OCI-LY7 (cell line): ENCODE measurements around the gene PACS1.

Experiments used
- EZH2phosphoT487 ChIP-seq: fragments of 200-600 bp; sonication (generic); IDR thresholded peaks from 2 replicates; pipeline ENCODE4 v1.6.1; 2018; ENCODE audit warnings: low read depth, borderline replicate concordance, mild to moderate bottlenecking, mixed run types, antibody characterized with exemption, low read length, moderate library complexity, mixed read lengths
- TF ChIP-seq, protein P1 (sequence below): fragments of 200-600 bp; sonication (generic); conservative IDR thresholded peaks from 2 replicates; pipeline ENCODE4 v1.5.1; 2014; ENCODE audit warnings: mild to moderate bottlenecking, antibody characterized with exemption, low read length, moderate library complexity, mixed read lengths

GRCh38 chr11:66155387-66156073 lies 85.5 kb downstream of the PACS1 start:
- TF ChIP-seq, protein P1, sequence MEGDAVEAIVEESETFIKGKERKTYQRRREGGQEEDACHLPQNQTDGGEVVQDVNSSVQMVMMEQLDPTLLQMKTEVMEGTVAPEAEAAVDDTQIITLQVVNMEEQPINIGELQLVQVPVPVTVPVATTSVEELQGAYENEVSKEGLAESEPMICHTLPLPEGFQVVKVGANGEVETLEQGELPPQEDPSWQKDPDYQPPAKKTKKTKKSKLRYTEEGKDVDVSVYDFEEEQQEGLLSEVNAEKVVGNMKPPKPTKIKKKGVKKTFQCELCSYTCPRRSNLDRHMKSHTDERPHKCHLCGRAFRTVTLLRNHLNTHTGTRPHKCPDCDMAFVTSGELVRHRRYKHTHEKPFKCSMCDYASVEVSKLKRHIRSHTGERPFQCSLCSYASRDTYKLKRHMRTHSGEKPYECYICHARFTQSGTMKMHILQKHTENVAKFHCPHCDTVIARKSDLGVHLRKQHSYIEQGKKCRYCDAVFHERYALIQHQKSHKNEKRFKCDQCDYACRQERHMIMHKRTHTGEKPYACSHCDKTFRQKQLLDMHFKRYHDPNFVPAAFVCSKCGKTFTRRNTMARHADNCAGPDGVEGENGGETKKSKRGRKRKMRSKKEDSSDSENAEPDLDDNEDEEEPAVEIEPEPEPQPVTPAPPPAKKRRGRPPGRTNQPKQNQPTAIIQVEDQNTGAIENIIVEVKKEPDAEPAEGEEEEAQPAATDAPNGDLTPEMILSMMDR = no peak
- TF ChIP-seq EZH2phosphoT487 = no peak
